ENCODE data around the gene CYLD.

DNA sequence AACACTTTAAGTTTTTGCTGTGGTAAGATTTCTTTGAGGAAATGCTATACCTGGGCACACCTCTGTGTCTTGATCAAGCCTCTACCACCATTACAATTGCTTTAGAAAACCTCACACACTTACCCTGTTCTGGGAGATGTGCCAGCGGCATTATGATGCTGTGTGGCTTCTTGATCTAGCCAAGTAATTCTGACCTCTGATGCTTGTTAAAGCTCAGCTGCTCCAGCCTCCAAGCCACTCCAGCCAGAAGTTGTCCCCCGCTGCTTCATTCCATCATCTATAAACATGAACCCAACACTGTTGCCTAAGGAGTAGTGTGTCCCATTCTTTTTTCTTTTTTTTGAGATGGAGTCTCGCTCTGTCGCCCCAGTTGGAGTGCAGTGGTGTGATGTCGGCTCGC is 60.1 kb downstream of the CYLD start:
- no peak for TF ChIP-seq CTCF (IDR thresholded peaks at IDR 0.05)
- no peak for TF ChIP-seq POLR2A (IDR thresholded peaks at IDR 0.05)

All from heart left ventricle (tissue), 13 donors.